NCI-H2107 (cell line): ENCODE results near the gene CRACR2A.

Source experiments
- DNase-seq: peaks from one replicate; lab custom pipeline; 2025; lab: John Stamatoyannopoulos, UW

Gene CRACR2A

DNA sequence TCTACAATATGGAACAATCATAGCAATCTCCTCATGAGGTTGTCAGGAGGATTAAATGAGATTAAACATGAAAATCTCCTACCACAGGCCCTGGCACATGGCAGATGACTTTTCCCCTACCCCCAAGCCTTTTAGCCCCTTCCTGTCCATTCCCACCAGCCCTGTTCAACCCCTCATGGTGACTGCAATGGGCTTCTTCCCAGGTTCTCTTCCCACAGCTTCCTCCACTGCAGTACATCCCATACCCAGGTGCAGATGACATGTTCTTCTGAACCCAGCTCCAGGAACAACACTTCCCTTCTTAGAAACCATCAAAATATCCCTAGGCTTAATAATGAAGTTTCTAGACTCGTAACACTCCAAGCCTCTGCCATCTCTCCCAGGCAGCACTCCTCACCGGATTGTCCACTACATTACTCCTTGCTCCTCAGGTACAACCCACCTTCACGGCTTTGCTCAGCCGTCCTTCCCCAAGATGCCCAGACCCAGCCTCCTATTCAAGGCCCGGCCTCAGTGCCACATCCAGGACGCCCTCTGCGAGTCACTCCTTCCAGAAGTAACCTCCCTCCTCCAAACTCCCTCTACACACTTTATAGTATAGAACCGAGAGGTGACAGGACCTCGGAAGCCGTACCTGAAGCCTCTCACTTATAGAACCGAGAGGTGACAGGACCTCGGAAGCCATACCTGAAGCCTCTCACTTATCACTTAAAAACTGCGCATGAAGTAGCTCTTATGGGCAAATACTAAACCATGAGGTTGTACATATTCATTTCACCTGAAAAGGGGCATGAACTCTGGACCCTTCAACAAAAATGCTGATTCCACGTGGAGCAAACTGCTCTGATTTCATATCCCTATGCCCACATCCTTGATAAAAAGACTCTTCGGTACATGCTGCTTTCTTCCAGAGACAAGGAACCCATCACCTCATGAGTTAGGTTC lies 1.5 kb downstream of the CRACR2A start:
- DNase-seq = no peak

GRCh38 chr12:3750616-3751015 lies 2.3 kb downstream of the CRACR2A start:
- no peak for DNase-seq

DNA sequence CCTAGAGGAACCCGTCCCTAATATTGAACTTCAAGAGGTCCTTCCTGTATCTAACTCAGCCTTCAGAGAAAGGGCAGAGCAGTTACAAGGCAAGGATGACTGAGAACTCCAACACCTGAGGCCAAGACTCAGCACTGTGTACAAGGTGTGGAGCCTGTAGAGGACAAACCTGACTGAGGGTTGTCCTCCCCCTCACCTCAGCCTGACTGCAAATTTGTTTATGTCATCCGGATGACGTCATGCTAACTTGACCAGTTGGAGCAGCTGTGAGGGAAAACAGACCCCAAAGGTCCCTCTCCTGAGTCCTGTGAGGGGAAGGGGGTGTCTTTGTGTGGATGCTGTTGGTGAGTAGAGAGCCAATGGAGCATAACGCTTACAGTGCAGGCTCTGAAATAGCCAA lies 4.3 kb downstream of the CRACR2A start:
- no peak for DNase-seq

DNA sequence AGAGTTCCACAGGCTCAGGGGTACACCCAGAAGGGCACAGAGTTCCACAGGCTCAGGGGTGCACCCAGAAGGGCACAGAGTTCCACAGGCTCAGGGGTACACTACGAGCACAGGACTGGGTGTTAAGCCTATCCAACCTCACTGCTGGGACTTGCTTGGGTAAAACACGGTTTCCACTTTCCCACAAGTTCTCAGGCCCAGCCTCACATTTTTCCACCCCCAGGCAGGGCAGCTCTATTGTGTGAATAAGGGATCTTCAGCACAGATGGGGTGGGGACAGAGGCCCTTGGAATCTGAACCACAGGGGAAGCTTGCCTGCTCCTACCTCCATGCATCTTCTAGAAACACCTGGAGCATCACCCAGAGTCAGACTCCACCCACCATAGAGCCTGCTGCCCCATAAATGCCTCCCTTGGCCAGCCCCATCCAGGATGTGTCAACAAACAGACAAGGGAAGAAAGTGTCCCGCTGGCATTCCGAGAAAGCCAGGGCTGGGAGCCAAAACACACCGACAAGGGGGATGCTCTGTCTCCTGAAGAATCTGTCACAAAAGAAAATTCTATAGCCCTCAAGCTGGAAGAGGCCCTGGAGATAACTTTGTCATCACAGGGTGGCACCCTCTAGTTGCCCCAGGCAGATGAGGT lies 4.8 kb downstream of the CRACR2A start:
- no peak for DNase-seq

- DNase-seq = no peak
These were observed 5.4 kb downstream of the CRACR2A start for GRCh38 chr12:3747543-3747942.

GRCh38 chr12:3746758-3747157 lies 6.2 kb downstream of the CRACR2A start:
- DNase-seq = no peak

GRCh38 chr12:3745152-3745551 lies 7.8 kb downstream of the CRACR2A start:
- DNase-seq = no peak

DNA sequence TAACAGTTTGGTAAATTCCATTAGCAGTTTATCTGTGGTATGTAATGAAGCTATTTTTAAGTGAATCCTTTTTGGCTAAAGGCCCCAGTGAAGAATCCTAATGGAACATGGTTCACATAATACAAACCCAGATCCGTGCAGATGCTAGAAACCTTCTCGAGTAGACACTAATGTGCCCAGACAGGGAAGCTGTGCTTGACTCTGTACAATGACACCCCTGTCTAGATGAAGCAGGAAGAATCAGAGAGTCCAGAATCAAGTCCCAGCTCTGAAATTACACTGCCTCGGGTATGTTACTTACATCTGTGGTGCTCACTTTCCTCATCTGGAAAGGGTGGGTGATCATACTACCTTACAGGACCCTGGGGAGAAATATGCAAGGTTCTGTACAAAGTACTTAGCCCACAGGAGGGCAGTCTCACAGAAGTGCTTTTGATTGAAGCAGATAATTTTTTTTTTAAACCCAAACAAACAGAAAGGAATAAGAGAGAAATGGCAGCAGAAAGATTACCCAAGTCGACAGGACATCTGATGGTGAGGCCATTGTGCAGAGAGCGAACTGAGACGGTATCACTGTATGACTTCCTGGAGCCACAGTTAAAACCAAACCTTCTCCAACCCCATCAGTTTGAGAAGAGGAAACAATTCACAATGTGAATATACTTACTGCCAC lies 8.5 kb downstream of the CRACR2A start:
- no peak for DNase-seq

- no peak for DNase-seq
These were observed 9.1 kb downstream of the CRACR2A start for GRCh38 chr12:3743803-3744202.

GRCh38 chr12:3741882-3742672 lies 10.8 kb downstream of the CRACR2A start:
- DNase-seq = no peak

- DNase-seq = no peak
These were observed 12.3 kb downstream of the CRACR2A start for GRCh38 chr12:3740480-3741231.

GRCh38 chr12:3735432-3735831 lies 17.5 kb downstream of the CRACR2A start:
- DNase-seq = no peak

DNA sequence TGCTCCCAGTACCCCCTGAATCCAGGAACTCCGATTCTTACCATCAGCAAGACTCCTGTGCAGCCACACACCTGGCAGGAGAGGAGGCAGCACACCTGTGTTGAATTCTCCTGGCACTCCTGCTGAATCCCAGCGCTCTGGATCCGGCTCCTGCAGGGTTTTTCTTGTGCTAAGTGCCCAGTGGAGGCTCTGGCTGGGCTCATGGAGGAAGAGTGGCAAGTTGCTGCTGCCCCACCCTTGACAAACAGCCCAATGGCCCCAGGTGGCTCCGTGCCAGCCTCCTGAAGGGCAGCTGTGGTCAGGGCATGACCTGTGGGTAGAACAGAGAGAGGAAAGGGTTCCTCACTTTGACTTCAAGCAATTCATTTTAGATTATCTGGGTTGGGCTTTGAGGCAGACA lies 20.0 kb downstream of the CRACR2A start:
- DNase-seq = peak; percentile 13

- no peak for DNase-seq
These were observed 22.8 kb downstream of the CRACR2A start for GRCh38 chr12:3730111-3730510.

DNA sequence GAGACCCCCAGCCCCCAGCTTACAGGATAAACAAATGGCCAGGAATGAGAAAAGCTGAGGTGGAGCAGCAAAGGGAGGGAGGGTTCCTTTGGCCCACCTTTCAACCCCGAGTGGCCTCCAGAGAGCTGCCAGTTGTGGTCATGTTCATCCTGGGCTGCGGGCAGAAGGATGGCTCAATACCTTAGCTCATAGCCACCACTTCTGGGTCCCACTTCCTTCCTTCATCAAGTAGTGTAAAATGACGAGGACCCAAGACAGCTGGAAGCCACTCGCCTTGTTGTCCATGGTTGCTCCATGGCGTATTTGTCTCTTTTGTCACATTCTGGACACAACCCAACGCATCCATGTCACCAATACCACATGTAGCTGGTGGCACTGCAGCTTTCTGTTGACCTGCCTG lies 24.2 kb downstream of the CRACR2A start:
- DNase-seq = no peak

DNA sequence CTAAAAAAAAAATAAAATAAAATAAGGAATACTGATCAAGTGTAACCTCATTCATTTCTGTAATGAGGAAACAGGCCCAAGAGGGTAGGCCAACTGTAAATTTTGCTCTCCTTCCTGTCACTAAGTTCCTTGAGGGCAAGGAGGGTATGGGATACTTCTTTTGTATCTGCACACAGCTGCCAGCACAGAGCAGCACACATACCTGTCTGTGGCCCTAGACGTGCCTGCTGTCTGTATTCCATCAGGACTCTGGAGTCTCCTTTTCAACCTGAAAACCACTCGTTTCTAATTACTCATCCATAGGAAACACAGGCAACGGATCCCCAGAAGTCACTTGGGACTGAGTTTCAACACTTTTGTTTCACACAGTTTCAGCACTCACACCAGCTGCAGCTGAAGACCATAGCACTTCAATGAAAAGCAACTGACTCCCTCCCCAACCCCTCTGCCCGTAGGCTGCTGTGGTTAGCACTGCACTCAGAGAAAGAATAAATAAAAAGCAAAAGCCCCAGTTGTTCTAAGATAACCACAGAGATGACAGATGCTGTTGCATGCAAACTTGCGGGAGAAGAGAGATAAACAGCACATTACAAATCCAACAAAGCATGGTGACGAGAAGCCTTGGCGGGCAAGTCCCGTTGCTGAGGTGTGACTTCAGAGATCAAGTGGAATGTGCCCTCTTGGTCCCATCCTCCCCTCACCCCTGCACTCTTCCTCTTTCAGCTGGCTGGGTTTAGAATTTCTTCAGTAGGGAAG lies 24.9 kb downstream of the CRACR2A start:
- DNase-seq = peak; percentile 78

GRCh38 chr12:3727354-3727753 lies 25.6 kb downstream of the CRACR2A start:
- no peak for DNase-seq

- no peak for DNase-seq
These were observed 26.5 kb downstream of the CRACR2A start for GRCh38 chr12:3726456-3726855.

- no peak for DNase-seq
These were observed 27.4 kb downstream of the CRACR2A start for GRCh38 chr12:3725388-3726115.
